Measurements from ENCODE around the gene IL23R. TPM values are rescaled to one million over a fixed set of nuclear protein-coding genes. Genes with fewer than 3 reads are reported as not detected.

IL23R gene
- total RNA-seq, 1 donor from 2014 or later: not detected

GRCh38 chr1:67192902-67193301 is 26.6 kb downstream of the IL23R start:
- no peak for DNase-seq
- no peaks in the 10 kb centered on the region for H3K9me3 ChIP-seq (replicated peaks)
- TF ChIP-seq CTCF (IDR thresholded peaks at IDR 0.05; ENCODE audit: borderline replicate concordance): no peak
- intact Hi-C loops (cut with micrococcal nuclease): no loop called here
- H3K4me3 ChIP-seq: no peak overlapping the region
- H3K27me3 ChIP-seq (ENCODE audit: low read depth): no peaks in the 10 kb centered on the region
- peaks cover 13% of the 10 kb centered on the region for H3K4me1 ChIP-seq
- H3K36me3 ChIP-seq: no peaks in the 10 kb centered on the region
- no peak overlapping the region for H3K27ac ChIP-seq (replicated peaks)

GRCh38 chr1:67193704-67194103 is 27.4 kb downstream of the IL23R start:
- Histone ChIP-seq H3K9me3 (replicated peaks) (no peaks in the 10 kb centered on the region), H3K4me1 (peaks cover 13% of the 10 kb centered on the region), H3K27me3 (ENCODE audit: low read depth) (no peaks in the 10 kb centered on the region), H3K36me3 (no peaks in the 10 kb centered on the region), H3K27ac (replicated peaks) (no peak overlapping the region), H3K4me3 (no peak overlapping the region)
- no peak for TF ChIP-seq CTCF (IDR thresholded peaks at IDR 0.05; ENCODE audit: borderline replicate concordance)
- DNase-seq: no peak
- intact Hi-C loops (cut with micrococcal nuclease): no loop called here

GRCh38 chr1:67194209-67194863 is 28.1 kb downstream of the IL23R start:
- no peak for DNase-seq
- Histone ChIP-seq H3K4me1 (peaks cover 13% of the 10 kb centered on the region), H3K4me3 (no peak overlapping the region), H3K36me3 (no peaks in the 10 kb centered on the region), H3K27me3 (ENCODE audit: low read depth) (no peaks in the 10 kb centered on the region), H3K27ac (replicated peaks) (no peak overlapping the region), H3K9me3 (replicated peaks) (no peaks in the 10 kb centered on the region)
- intact Hi-C loops (cut with micrococcal nuclease): no loop called here
- no peak for TF ChIP-seq CTCF (IDR thresholded peaks at IDR 0.05; ENCODE audit: borderline replicate concordance)

GRCh38 chr1:67200755-67201154 is 34.5 kb downstream of the IL23R start:
- H3K27ac ChIP-seq (replicated peaks): no peak overlapping the region
- no peaks in the 10 kb centered on the region for H3K4me1 ChIP-seq
- H3K27me3 ChIP-seq (ENCODE audit: low read depth): no peaks in the 10 kb centered on the region
- no peak for DNase-seq
- intact Hi-C loops (cut with micrococcal nuclease): no loop called here
- no peaks in the 10 kb centered on the region for H3K9me3 ChIP-seq (replicated peaks)
- H3K4me3 ChIP-seq: no peak overlapping the region
- H3K36me3 ChIP-seq: no peaks in the 10 kb centered on the region
- TF ChIP-seq CTCF (IDR thresholded peaks at IDR 0.05; ENCODE audit: borderline replicate concordance): no peak

GRCh38 chr1:67201891-67202290 is 35.6 kb downstream of the IL23R start:
- Histone ChIP-seq H3K9me3 (replicated peaks) (no peaks in the 10 kb centered on the region), H3K27me3 (ENCODE audit: low read depth) (no peaks in the 10 kb centered on the region), H3K27ac (replicated peaks) (no peak overlapping the region), H3K36me3 (no peaks in the 10 kb centered on the region), H3K4me3 (no peak overlapping the region), H3K4me1 (no peaks in the 10 kb centered on the region)
- TF ChIP-seq CTCF (IDR thresholded peaks at IDR 0.05; ENCODE audit: borderline replicate concordance): no peak
- no peak for DNase-seq
- intact Hi-C loops (cut with micrococcal nuclease): no loop called here

Measured in left ventricle myocardium inferior (tissue), 1 donor.